SK-N-SH (cell line): ENCODE measurements around the gene COL8A2. TPM values are rescaled to one million over a fixed set of nuclear protein-coding genes. Genes with fewer than 3 reads are reported as not detected.

Source experiments
- CTCF ChIA-PET: fragments of 300-600, 350-600 bp; formaldehyde crosslinking; extraction: SDS; loops from one replicate; lab custom pipeline; 2021; lab: Yijun Ruan, JAX
- POLR2A ChIA-PET: fragments of 350-600 bp; sonication (Branson Sonifier 250); formaldehyde crosslinking; extraction: SDS; loops from one replicate; lab custom pipeline; 2020; ENCODE audit warnings: antibody characterized with exemption, inconsistent platforms; lab: Yijun Ruan, JAX
- DNase-seq: peaks from one replicate; pipeline ENCODE4 v3.0.0; 2012
- H2AFZ ChIP-seq: fragments of 200-600 bp; sonication (generic); 2 replicates; pipeline ENCODE4 v1.8.1; 2016; ENCODE audit warnings: antibody characterized with exemption, mild to moderate bottlenecking, low read depth
- H3F3A ChIP-seq: fragments of 200-600 bp; sonication (generic); replicated peaks from 2 replicates; pipeline ENCODE3; 2016; ENCODE audit warnings: antibody characterized with exemption, mild to moderate bottlenecking; ENCODE audit not compliant: insufficient read depth
- H3K27ac ChIP-seq, 2 experiments: fragments of 200-500 bp in 1 of 2; fragments of 200-600 bp in 1 of 2; sonication (Bioruptor generic) in 1 of 2; sonication (generic), shearing (Covaris generic) in 1 of 2; 2 replicates each; pipeline versions ENCODE4 v1.5.1 to v1.6.1; 2014 to 2016; ENCODE audit warnings: low read depth in 2 of 2, inconsistent platforms in 1 of 2, low read length in 1 of 2, mild to moderate bottlenecking in 1 of 2, mixed read lengths in 1 of 2
- H3K27me3 ChIP-seq: fragments of 200-600 bp; sonication (generic), shearing (Covaris generic); 2 replicates; pipeline ENCODE4 v1.6.1; 2016; ENCODE audit warnings: mixed run types; ENCODE audit not compliant: insufficient read depth
- H3K36me3 ChIP-seq, 2 experiments: fragments of 200-500 bp in 1 of 2; fragments of 200-600 bp in 1 of 2; sonication (Bioruptor generic) in 1 of 2; sonication (generic) in 1 of 2; replicated peaks in 1 of 2; 2 replicates each; pipeline versions ENCODE3 to v1.5.1; 2014 to 2016; ENCODE audit warnings: low read length in 1 of 2, mild to moderate bottlenecking in 1 of 2; ENCODE audit not compliant: insufficient read depth in 2 of 2, control insufficient read depth in 1 of 2
- H3K4me1 ChIP-seq, 2 experiments: fragments of 200-500 bp in 1 of 2; fragments of 200-600 bp in 1 of 2; sonication (Bioruptor generic) in 1 of 2; sonication (generic), shearing (Covaris generic) in 1 of 2; 2 replicates each; pipeline versions ENCODE4 v1.5.1 to v1.6.1; 2014 to 2016; ENCODE audit warnings: low read depth in 1 of 2, low read length in 1 of 2, mixed run types in 1 of 2; ENCODE audit not compliant: insufficient read depth in 2 of 2, control insufficient read depth in 1 of 2
- H3K4me2 ChIP-seq: fragments of 200-600 bp; sonication (generic), shearing (Covaris generic); 2 replicates; pipeline ENCODE4 v1.6.1; 2017; ENCODE audit warnings: mixed run types
- H3K4me3 ChIP-seq, 2 experiments: fragments of 200-500 bp in 1 of 2; fragments of 200-600 bp in 1 of 2; sonication (Bioruptor generic) in 1 of 2; sonication (generic), shearing (Covaris generic) in 1 of 2; 2 replicates each; pipeline versions ENCODE4 v1.5.1 to v1.8.1; 2014 to 2016; ENCODE audit warnings: low read depth in 2 of 2, inconsistent platforms in 1 of 2, low read length in 1 of 2, mild to moderate bottlenecking in 1 of 2, mixed read lengths in 1 of 2, moderate library complexity in 1 of 2
- H3K79me2 ChIP-seq: fragments of 200-600 bp; sonication (generic); 2 replicates; pipeline ENCODE4 v1.8.1; 2017; ENCODE audit warnings: mild to moderate bottlenecking; ENCODE audit not compliant: insufficient read depth
- H3K9ac ChIP-seq: fragments of 200-600 bp; sonication (generic); 2 replicates; pipeline ENCODE4 v1.6.1; 2017; ENCODE audit warnings: mixed run types
- H3K9me2 ChIP-seq: fragments of 200-600 bp; sonication (generic); 2 replicates; pipeline ENCODE4 v1.6.1; 2017; ENCODE audit warnings: mixed run types
- H3K9me3 ChIP-seq: fragments of 200-600 bp; sonication (generic); 2 replicates; pipeline ENCODE4 v1.6.1; 2017; ENCODE audit warnings: mixed run types, mild to moderate bottlenecking, moderate library complexity
- H4K20me1 ChIP-seq: fragments of 200-600 bp; sonication (generic); 2 replicates; pipeline ENCODE4 v1.6.1; 2017; ENCODE audit warnings: mild to moderate bottlenecking, mixed run types; ENCODE audit not compliant: insufficient read depth
- CHD2 ChIP-seq: fragments of 150-350 bp; IDR thresholded peaks from 2 replicates; pipeline ENCODE4 v1.6.1; 2018; ENCODE audit warnings: low read length; ENCODE audit not compliant: partially characterized antibody
- CTCF ChIP-seq: fragments of 200-600 bp; sonication (generic); IDR thresholded peaks from 2 replicates; pipeline ENCODE4 v1.6.1; 2017; ENCODE audit warnings: antibody characterized with exemption, mild to moderate bottlenecking, moderate library complexity
- ELF1 ChIP-seq: IDR thresholded peaks from 2 replicates; pipeline ENCODE4 v1.4.0; 2012
- FOXJ3 ChIP-seq: sonication (generic); formaldehyde crosslinking; IDR thresholded peaks from 2 replicates; pipeline ENCODE4 v1.5.1; 2020; ENCODE audit warnings: mild to moderate bottlenecking, missing genetic modification reagents
- GATA2 ChIP-seq: sonication (generic); formaldehyde crosslinking; IDR thresholded peaks from 2 replicates; pipeline ENCODE4 v1.5.0; 2020; ENCODE audit warnings: mild to moderate bottlenecking, missing genetic modification reagents
- MAX ChIP-seq: IDR thresholded peaks from 2 replicates; pipeline ENCODE4 v1.4.0; 2012; ENCODE audit warnings: low read depth
- MEF2A ChIP-seq: IDR thresholded peaks from 2 replicates; pipeline ENCODE4 v1.4.0; 2012; ENCODE audit warnings: low read depth, borderline replicate concordance
- MXI1 ChIP-seq: IDR thresholded peaks from 2 replicates; pipeline ENCODE4 v1.6.1; 2012; ENCODE audit warnings: mild to moderate bottlenecking, low read depth, low read length, improper control_type of control experiment
- PBX3 ChIP-seq: IDR thresholded peaks from 2 replicates; pipeline ENCODE4; 2012
- RCOR1 ChIP-seq: fragments of 150-350 bp; IDR thresholded peaks from 2 replicates; pipeline ENCODE4 v1.6.1; 2017; ENCODE audit warnings: antibody characterized with exemption, low read length
- WGBS: methylation state at CpG from one replicate; pipeline ENCODE4 v1.1.6; 2017; ENCODE audit warnings: low lambda C conversion rate; 5-methylcytosine and 5-hydroxymethylcytosine counted together
- polyA plus RNA-seq, 3 experiments: library from polyadenylated mRNA; depleted of rRNA; stranded (reverse); fragments of >200 nt; gene quantifications; 2 replicates each; pipeline ENCODE4 v1.2.3, GENCODE V29; 2012

COL8A2 gene
- polyA plus RNA-seq, 1 of the 3 experiments (the other 2 are of a cell fraction) = 3.1 TPM

- peak within 1 kb of the TSS; percentile 54 to 57 for H3K4me3 ChIP-seq
- peaks cover 1% of the 10 kb centered on the region; the same call in 1 of the 2 replicates for H3K79me2 ChIP-seq
- H3K4me2 ChIP-seq = peak within 1 kb of the TSS; percentile 73
- peak within 1 kb of the TSS; percentile 65 for H3K9ac ChIP-seq
- peak; percentile 96 for DNase-seq
- peak within 1 kb of the TSS in 1 of 2 experiments; percentile 58; a peak in 1 of 4 replicates for H3K27ac ChIP-seq
- no peaks in the 10 kb centered on the region for H4K20me1 ChIP-seq
- H3K9me3 ChIP-seq = no peaks in the 10 kb centered on the region
- peaks cover 6% of the 10 kb centered on the region for H3F3A ChIP-seq
- WGBS = 21% methylated on average over 28 of the region's 59 CpGs
- H3K27me3 ChIP-seq = no peaks in the 10 kb centered on the region
- peak within 1 kb of the TSS; percentile 95 for H2AFZ ChIP-seq
- TF ChIP-seq CTCF = 0 out of 2 replicates have a peak, but pooled peaks have one; percentile 7
- TF ChIP-seq FOXJ3 (CRISPR knock-in tag) = no peak
- peak; percentile 13; the same call in 1 of the 2 replicates for TF ChIP-seq MXI1
- peak; percentile 10 for TF ChIP-seq CHD2
- TF ChIP-seq, all 33 proteins: peak for 3
- no peaks in the 10 kb centered on the region for H3K36me3 ChIP-seq
- POLR2A ChIA-PET = no interaction called here
- no peaks in the 10 kb centered on the region for H3K9me2 ChIP-seq
- H3K4me1 ChIP-seq = peaks cover 0 to 14% of the 10 kb centered on the region in 2 experiments; a peak in 1 of 4 replicates
- CTCF ChIA-PET = interaction anchor here (0.6 to 2.2 kb wide), 6 partner anchors 16 to 202 kb away, joined by 3 to 12 read pairs (median 3); partner anchors contain the start of gene TRAPPC3
Observed at GRCh38 chr1:36083635-36084496, 41.2 kb downstream of the COL8A2 start, which contains the start of gene TEKT2. Gene TEKT2, plus strand, starts transcription at chr1:36084094. Its CDS starts 828 bp downstream, at chr1:36084922.

GRCh38 chr1:36083219-36083618, 41.8 kb downstream of the COL8A2 start:
- CTCF ChIA-PET = interaction anchor here (0.8 to 2.2 kb wide), 5 partner anchors 17 to 202 kb away, joined by 3 to 12 read pairs (median 3); partner anchors contain the start of gene TRAPPC3
- DNase-seq = no peak
- 86% methylated on average over 13 of the region's 13 CpGs for WGBS

More at GRCh38 chr1:36083219-36083618, 41.8 kb downstream of the COL8A2 start:
- Histone ChIP-seq H3K9ac (no peak overlapping the region), H2AFZ (peak overlapping the region; percentile 95; the same call in 1 of the 2 replicates), H3K4me1 (peaks cover 0 to 11% of the 10 kb centered on the region in 2 experiments; a peak in 1 of 4 replicates), H3K9me3 (no peaks in the 10 kb centered on the region), H3K4me2 (no peak overlapping the region), H3K79me2 (no peaks in the 10 kb centered on the region), H3K4me3 (no peak overlapping the region), H3K9me2 (no peaks in the 10 kb centered on the region), H3K36me3 (no peaks in the 10 kb centered on the region), H4K20me1 (no peaks in the 10 kb centered on the region), H3F3A (peaks cover 6% of the 10 kb centered on the region), H3K27me3 (no peaks in the 10 kb centered on the region), H3K27ac (no peak overlapping the region)
- no peak for TF ChIP-seq FOXJ3 (CRISPR knock-in tag)
- no peak for TF ChIP-seq MEF2A
- no peak for TF ChIP-seq PBX3
- TF ChIP-seq CHD2 = no peak
- TF ChIP-seq RCOR1 = no peak
- no peak for TF ChIP-seq GATA2 (CRISPR knock-in tag)
- TF ChIP-seq MXI1 = no peak
- TF ChIP-seq ELF1 = no peak
- no peak for TF ChIP-seq MAX
- POLR2A ChIA-PET = no interaction called here
